Kidney glomerular epithelial cell (primary cell): ENCODE measurements around the gene PCSK2.

Source experiments
- DNase-seq: peaks from one replicate; lab custom pipeline; 2025; lab: John Stamatoyannopoulos, UW

Gene PCSK2

DNA sequence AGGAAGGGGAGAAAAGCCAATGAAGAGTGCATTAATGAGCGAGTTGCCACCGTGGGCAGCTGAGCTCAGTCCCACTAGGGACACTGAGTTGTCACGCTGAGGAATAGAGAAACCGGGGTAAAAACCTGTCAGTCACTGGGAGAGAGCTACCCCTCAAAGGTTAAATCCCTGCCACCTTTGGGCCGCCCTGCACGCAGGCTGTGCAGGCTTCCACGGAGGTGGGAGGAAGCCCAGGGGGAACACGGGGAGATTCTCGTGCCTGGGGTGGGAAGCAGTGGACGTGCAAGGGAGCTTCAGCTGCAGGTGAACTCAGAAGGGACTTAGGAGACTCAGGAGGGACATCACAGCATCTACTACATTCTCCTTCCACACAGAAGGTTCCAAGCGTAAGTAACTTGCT lies 253.9 kb downstream of the PCSK2 start:
- DNase-seq: no peak

- DNase-seq: no peak
Measured at GRCh38 chr20:17481661-17482060, 254.8 kb downstream of the PCSK2 start.

DNA sequence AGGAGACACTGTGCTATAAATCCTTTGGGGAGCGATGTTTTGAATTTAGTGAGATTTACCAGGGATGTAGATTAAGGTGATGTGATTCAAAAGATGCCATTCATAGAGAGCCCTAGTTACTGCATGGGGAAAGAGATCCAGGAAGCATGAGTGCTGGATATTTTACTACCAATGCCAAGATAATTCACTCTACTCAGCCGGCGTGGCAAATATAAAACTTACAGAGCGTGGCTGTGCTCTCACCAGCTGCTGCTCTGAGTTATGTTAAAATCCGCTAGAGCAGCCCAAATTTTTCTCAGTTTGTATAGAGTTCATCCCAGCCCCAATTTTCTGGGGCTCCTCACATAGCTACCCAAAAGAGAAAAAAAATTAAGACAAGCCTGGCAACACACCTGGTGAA lies 255.7 kb downstream of the PCSK2 start:
- DNase-seq: no peak

DNA sequence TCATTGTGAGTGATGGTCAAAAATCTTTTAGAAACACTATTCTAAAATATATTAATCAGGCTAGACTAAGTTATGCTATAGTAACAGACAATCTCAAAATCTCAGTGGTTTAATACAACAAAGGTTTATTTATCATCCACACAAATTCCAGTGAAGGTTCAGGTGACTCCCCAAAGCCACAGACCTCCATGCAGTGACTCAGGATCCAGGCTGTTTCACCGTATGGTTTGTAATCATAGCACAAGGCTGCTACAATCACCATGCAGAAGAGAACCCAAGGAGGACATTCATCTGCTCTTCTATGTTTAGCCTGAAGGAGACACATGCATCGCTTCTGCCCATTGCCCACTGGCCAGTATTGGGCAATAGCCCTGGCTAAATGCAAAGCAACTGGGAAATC lies 258.2 kb downstream of the PCSK2 start:
- DNase-seq: no peak

DNA sequence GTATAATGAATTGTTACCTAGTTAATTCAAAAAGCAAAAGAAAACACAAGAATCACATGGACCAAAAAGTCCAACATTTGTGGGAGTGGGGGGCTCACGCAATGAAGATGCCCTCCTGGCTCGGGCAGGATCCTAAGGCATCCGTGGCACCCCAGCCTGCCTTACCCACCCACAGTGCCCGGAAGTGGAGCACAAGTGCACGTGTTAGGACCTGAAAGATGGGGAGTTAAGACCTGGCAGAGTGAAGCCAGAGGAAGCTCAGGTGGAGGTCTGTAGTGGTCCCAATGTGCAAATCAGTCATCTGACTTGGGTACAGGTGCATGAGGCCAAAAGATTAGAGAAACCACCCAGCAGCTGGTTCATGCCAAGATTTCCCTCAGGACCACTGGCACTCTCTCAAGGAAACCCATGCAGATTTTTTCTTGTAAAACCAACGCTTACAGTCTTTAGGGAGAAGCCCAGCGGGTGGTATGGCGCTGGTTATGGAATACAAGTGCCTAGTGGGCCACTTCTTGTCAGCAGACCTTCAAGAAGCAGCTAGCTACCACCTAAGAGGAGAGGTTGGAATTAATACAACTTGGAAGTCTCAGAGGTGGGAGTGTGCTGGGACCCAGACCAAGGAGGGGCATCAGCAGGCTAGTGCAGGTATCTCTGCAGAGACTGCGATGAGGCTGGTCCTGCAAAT lies 262.2 kb downstream of the PCSK2 start:
- DNase-seq: no peak

- no peak for DNase-seq
Measured at GRCh38 chr20:17490501-17490900, 263.7 kb downstream of the PCSK2 start.

GRCh38 chr20:17491041-17491440 lies 264.2 kb downstream of the PCSK2 start:
- no peak for DNase-seq

DNA sequence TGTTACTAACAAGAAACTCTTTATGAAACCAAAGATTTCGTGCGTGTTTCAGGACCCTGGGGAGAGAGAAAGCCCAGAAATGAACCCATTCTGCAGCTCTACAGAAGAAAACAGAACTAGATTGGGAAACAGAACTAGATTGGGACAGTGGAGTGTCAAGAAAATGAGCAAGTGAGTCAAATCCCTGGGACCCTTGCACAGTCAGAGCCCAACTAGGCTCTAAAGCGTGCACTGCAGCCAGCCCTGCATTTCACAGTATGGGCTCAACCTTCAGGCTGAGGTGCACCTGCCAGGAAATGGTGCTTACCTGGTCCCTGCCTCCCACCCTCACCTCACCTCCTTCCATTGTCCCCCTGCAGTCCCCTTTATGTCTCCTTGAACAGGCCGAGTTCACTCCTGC lies 264.6 kb downstream of the PCSK2 start:
- DNase-seq: no peak

DNA sequence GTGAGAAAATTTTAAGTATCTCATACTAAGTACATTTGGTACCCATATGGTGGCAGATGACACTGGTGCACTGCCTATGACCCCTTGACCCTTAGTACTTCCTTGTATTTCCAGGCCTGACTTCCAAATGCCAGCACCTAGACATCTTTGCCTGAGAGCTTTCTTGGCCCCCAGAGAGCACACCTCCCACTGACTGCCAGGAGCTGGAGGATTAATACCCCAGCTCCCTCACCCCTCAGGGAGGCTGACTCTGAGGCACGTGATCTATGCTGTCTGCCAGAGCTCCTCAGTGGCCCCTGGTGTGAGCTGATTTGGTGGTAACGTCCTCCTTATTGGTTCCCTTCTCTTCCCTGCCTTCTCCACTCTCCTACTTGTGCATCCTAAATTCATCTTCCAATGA lies 266.3 kb downstream of the PCSK2 start:
- no peak for DNase-seq

- DNase-seq: no peak
Measured at GRCh38 chr20:17494201-17494600, 267.4 kb downstream of the PCSK2 start.

GRCh38 chr20:17495826-17496225 lies 269.0 kb downstream of the PCSK2 start:
- no peak for DNase-seq

GRCh38 chr20:17497821-17498580 lies 271.2 kb downstream of the PCSK2 start:
- DNase-seq: peak; percentile 6

- no peak for DNase-seq
Measured at GRCh38 chr20:17498641-17499040, 271.8 kb downstream of the PCSK2 start.

DNA sequence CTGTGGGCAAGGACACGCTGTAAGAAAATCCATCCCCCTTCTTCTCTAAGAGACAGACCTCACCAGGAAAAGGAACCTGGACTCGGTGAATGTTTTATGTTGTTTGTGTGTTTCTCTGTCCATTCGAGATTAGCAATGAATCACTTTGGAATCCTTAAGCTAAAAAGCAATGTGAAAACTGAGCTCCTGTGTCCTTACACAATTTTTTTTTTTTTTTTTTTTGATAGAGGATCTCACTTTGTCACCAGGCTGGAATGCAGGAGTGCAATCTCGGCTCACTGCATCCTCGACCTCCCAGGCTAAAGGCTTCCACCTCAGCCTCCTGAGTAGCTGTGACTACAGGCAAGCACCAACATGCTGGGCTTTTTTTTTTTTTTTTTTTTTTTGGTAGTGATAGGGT lies 272.2 kb downstream of the PCSK2 start:
- DNase-seq: peak; percentile 36

DNA sequence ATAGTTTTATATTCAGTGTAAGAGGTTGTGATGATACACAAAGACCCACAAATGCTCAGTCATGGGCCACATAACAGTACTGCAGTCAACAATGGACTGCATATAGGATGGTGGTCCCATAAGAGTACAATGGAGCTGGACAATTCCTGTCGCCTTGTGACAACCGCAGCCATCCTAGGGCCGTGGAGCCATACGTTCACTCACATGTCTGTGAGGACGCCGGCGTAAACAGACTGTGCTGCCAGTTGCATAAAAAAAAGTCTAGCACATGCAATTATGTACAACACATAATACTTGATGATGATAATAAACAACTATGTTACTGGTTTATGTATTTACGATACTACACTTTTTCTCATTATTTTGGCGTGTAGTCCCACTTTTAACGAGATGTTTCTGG lies 273.4 kb downstream of the PCSK2 start:
- DNase-seq: no peak

- DNase-seq: no peak
Measured at GRCh38 chr20:17500826-17501225, 274.0 kb downstream of the PCSK2 start.

- DNase-seq: no peak
Measured at GRCh38 chr20:17501701-17502100, 274.9 kb downstream of the PCSK2 start.

DNA sequence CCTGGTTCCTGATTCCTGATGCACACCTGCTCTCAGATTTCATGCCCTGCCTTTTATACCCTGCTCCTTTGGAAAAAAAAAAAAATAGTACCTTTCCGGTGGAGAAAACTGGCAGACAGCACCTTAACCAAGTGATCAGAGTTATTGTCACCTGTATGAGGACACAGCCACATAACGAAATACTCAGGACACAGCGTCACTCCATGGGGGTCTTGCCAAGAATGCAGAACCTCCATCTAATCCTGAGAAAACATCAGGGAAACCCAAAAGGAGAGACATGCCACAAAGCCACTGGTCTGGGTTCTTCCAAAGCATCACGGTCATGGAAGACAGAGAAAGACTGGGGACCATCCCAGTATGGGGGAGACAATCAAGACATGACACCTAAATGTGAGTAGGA lies 275.3 kb downstream of the PCSK2 start:
- DNase-seq: no peak

- no peak for DNase-seq
Measured at GRCh38 chr20:17503301-17504065, 276.6 kb downstream of the PCSK2 start.

GRCh38 chr20:17504066-17504897 lies 277.4 kb downstream of the PCSK2 start:
- no peak for DNase-seq

- DNase-seq: peak; percentile 27
Measured at GRCh38 chr20:17504898-17505635, 278.2 kb downstream of the PCSK2 start.
